RWPE2 (cell line): Measurements from ENCODE around the gene KRT79.

ENCODE experiments used
- ATAC-seq: fragments of 200-7000 bp; cut with Tn5 transposase; 3 replicates; pipeline ENCODE4 v1.9.1; 2021; ENCODE audit warnings: low read depth
- DNase-seq: peaks from one replicate; pipeline ENCODE4 v3.0.0-alpha.2; 2020; ENCODE audit warnings: low spot score
- H3K27ac ChIP-seq: fragments of 450-650 bp; 2 replicates; pipeline ENCODE4 v1.5.1; 2017; ENCODE audit warnings: mild to moderate bottlenecking; ENCODE audit not compliant: poor library complexity, severe bottlenecking
- H3K27me3 ChIP-seq: fragments of 250-450 bp; sonication (Bioruptor Pico); 2 replicates; pipeline ENCODE4 v1.5.1; 2021; ENCODE audit warnings: mild to moderate bottlenecking, moderate library complexity; ENCODE audit not compliant: insufficient read depth, poor library complexity, severe bottlenecking
- H3K36me3 ChIP-seq: fragments of 250-450 bp; sonication (Bioruptor Pico); 2 replicates; pipeline ENCODE4 v1.5.1; 2020; ENCODE audit warnings: low read depth, mild to moderate bottlenecking, moderate library complexity
- H3K4me1 ChIP-seq: fragments of 250-450 bp; sonication (Bioruptor Pico); 2 replicates; pipeline ENCODE4 v1.5.1; 2021; ENCODE audit warnings: mild to moderate bottlenecking, moderate library complexity; ENCODE audit not compliant: insufficient read depth, poor library complexity, severe bottlenecking
- H3K4me3 ChIP-seq: fragments of 250-450 bp; sonication (Bioruptor Pico); 2 replicates; pipeline ENCODE4 v1.5.1; 2021; ENCODE audit warnings: mild to moderate bottlenecking, moderate library complexity; ENCODE audit not compliant: severe bottlenecking
- H3K9me3 ChIP-seq: fragments of 250-450 bp; sonication (Bioruptor Pico); 2 replicates; pipeline ENCODE4 v1.5.1; 2021; ENCODE audit warnings: mild to moderate bottlenecking, moderate library complexity; ENCODE audit not compliant: severe bottlenecking
- CTCF ChIP-seq: fragments of 450-650 bp; IDR thresholded peaks from one replicate; pipeline ENCODE4 v1.5.1; 2017; ENCODE audit warnings: mild to moderate bottlenecking, moderate library complexity; ENCODE audit not compliant: poor library complexity, severe bottlenecking

The KRT79 gene

GRCh38 chr12:52811191-52812072, 22.7 kb downstream of the KRT79 start:
- Histone ChIP-seq H3K36me3 (no peaks in the 10 kb centered on the region), H3K9me3 (no peaks in the 10 kb centered on the region), H3K27me3 (no peaks in the 10 kb centered on the region), H3K4me1 (no peaks in the 10 kb centered on the region), H3K4me3 (no peak overlapping the region), H3K27ac (no peak overlapping the region)
- ATAC-seq (no peak), DNase-seq (no peak)
- TF ChIP-seq CTCF: no peak

DNA sequence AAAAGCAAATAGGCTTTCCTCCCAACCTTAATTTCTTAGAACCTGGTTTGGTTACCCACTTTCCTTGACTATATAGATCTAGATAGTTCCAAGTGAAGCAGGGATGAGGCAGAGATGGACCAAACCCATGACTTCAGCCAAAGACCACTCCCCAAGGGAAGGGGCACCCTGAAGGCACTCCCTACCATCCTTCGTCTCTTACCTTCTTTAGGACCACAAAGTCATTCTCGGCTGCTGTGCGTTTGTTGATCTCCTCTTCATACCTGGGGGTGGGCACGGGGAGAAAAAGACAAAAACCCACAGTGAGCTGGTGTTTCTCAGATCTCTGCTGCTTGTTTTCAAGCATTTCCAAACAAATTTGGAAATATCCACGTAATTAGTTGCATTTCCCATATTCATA, 23.6 kb downstream of the KRT79 start:
- Histone ChIP-seq H3K4me3 (no peak overlapping the region), H3K27ac (no peak overlapping the region), H3K27me3 (no peaks in the 10 kb centered on the region), H3K9me3 (no peaks in the 10 kb centered on the region), H3K36me3 (no peaks in the 10 kb centered on the region), H3K4me1 (no peaks in the 10 kb centered on the region)
- no peak for DNase-seq
- no peak for TF ChIP-seq CTCF
- no peak for ATAC-seq

- ATAC-seq (no peak), DNase-seq (no peak)
- no peaks in the 10 kb centered on the region for H3K36me3 ChIP-seq
- no peaks in the 10 kb centered on the region for H3K27me3 ChIP-seq
- no peaks in the 10 kb centered on the region for H3K4me1 ChIP-seq
- H3K4me3 ChIP-seq: no peak overlapping the region
- H3K27ac ChIP-seq: no peak overlapping the region
- TF ChIP-seq CTCF: no peak
- H3K9me3 ChIP-seq: no peaks in the 10 kb centered on the region
These were observed 24.9 kb downstream of the KRT79 start for GRCh38 chr12:52809166-52809565.

DNA sequence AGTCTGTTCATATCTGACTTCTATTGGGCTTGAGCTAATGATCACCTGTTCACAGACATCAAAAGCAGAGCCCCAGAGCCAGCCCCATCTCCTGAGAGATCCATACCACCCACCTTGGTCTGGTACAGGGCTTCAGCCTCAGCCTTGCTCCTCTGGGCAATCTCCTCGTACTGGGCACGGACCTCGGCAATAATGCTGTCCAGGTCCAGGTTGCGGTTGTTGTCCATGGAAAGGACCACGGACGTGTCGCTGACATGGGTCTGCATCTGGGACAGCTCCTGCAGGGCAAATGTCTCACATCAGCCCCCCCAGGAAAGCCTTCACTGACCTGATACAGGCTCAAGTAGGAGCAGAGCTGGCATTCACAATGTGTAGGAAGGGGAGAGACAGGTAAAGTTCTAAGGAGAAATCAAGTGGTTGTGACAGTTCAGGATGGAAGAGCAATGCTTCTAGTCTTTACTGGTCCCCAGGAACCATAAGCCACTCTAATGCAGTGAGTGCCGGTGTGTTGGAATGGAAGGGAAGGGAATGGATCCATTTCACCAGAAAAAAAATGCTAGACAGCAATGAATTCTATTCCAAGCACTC, 25.4 kb downstream of the KRT79 start:
- Histone ChIP-seq H3K4me1 (no peaks in the 10 kb centered on the region), H3K9me3 (no peaks in the 10 kb centered on the region), H3K36me3 (no peaks in the 10 kb centered on the region), H3K27me3 (no peaks in the 10 kb centered on the region), H3K27ac (no peak overlapping the region), H3K4me3 (no peak overlapping the region)
- DNase-seq (no peak), ATAC-seq (no peak)
- TF ChIP-seq CTCF: no peak
